Dermis microvascular lymphatic vessel endothelial cell (primary cell): ENCODE results near the gene PLA2G4A. TPM values are rescaled to one million over a fixed set of nuclear protein-coding genes. Genes with fewer than 3 reads are reported as not detected.
"Not testable (repeated sequence)": the region's sequence is repeated elsewhere in the genome, so short reads cannot be mapped to it uniquely, and the experiment has no call there.

ENCODE experiments used
- DNase-seq, 2 donors: peaks; one replicate each; pipeline versions ENCODE4 v3.0.0 to v3.0.0-alpha.2; 2010; ENCODE audit warnings: low read depth in 2 of 2
- total RNA-seq: library from RNA; depleted of rRNA; stranded (reverse); fragments of >200 nt; gene quantifications from 2 replicates; pipeline ENCODE4 v1.2.1, GENCODE V29; 2014

Gene PLA2G4A
- total RNA-seq, 1 donor from 2014 or later: 16.2 TPM

- DNase-seq: peak; percentile 41 to 82
Observed at GRCh38 chr1:186917106-186917786, 88.5 kb downstream of the PLA2G4A start.

GRCh38 chr1:186921386-186921785 lies 92.6 kb downstream of the PLA2G4A start:
- not testable (repeated sequence) for DNase-seq

GRCh38 chr1:186922814-186923213 lies 94.1 kb downstream of the PLA2G4A start:
- DNase-seq: not testable (repeated sequence)

- no peak for DNase-seq
Observed at GRCh38 chr1:186923486-186923885, 94.7 kb downstream of the PLA2G4A start.

- no peak for DNase-seq
Observed at GRCh38 chr1:186925881-186926669, 97.3 kb downstream of the PLA2G4A start.

- peak in 1 of 2 donors; percentile 26 for DNase-seq
Observed at GRCh38 chr1:186927884-186928283, 99.1 kb downstream of the PLA2G4A start.

GRCh38 chr1:186930238-186930637 lies 101.5 kb downstream of the PLA2G4A start:
- DNase-seq: no peak

- no peak for DNase-seq
Observed at GRCh38 chr1:186937016-186937670, 108.4 kb downstream of the PLA2G4A start.

GRCh38 chr1:186943891-186944686 lies 115.3 kb downstream of the PLA2G4A start:
- peak; percentile 90 to 97 for DNase-seq

GRCh38 chr1:186945146-186945545 lies 116.4 kb downstream of the PLA2G4A start:
- peak; percentile 62 to 86 for DNase-seq

GRCh38 chr1:186948535-186948934 lies 119.8 kb downstream of the PLA2G4A start:
- DNase-seq: peak; percentile 52 to 99

GRCh38 chr1:186949173-186949572 lies 120.4 kb downstream of the PLA2G4A start:
- DNase-seq: no peak

GRCh38 chr1:186950547-186950946 lies 121.8 kb downstream of the PLA2G4A start:
- peak; percentile 76 to 94 for DNase-seq

GRCh38 chr1:186953876-186954275 lies 125.1 kb downstream of the PLA2G4A start:
- no peak for DNase-seq

- DNase-seq: no peak
Observed at GRCh38 chr1:186957314-186957713, 128.6 kb downstream of the PLA2G4A start.

- no peak for DNase-seq
Observed at GRCh38 chr1:186958520-186958919, 129.8 kb downstream of the PLA2G4A start.

- no peak for DNase-seq
Observed at GRCh38 chr1:186960861-186961260, 132.1 kb downstream of the PLA2G4A start.

- no peak for DNase-seq
Observed at GRCh38 chr1:186965847-186966246, 137.1 kb downstream of the PLA2G4A start.

GRCh38 chr1:186966456-186966855 lies 137.7 kb downstream of the PLA2G4A start:
- no peak for DNase-seq

GRCh38 chr1:186967656-186968394 lies 139.1 kb downstream of the PLA2G4A start:
- DNase-seq: no peak

- DNase-seq: peak; percentile 87 to 97
Observed at GRCh38 chr1:186974774-186975181, 146.0 kb downstream of the PLA2G4A start.
